ENCODE measurements around the gene ASCC1.

ASCC1 gene

DNA sequence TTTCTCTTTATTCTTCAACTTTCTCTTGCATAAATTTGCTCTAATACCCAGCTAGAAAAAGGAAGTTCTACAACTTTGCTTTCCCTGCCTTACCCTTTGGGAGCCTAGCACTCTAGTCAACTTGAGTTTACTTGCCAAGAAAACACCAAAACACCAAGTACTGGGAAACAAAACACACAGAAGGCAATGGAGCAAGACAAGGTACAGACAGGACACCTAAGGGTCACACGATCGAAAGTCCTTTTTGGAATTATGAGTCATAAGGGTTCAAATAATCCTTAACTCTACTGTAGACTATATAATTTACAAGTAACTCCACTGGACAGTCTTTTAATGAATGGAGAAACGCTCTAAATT lies 42.8 kb downstream of the ASCC1 start:
- H3K27ac ChIP-seq: no peak overlapping the region
- TF ChIP-seq, protein P1, sequence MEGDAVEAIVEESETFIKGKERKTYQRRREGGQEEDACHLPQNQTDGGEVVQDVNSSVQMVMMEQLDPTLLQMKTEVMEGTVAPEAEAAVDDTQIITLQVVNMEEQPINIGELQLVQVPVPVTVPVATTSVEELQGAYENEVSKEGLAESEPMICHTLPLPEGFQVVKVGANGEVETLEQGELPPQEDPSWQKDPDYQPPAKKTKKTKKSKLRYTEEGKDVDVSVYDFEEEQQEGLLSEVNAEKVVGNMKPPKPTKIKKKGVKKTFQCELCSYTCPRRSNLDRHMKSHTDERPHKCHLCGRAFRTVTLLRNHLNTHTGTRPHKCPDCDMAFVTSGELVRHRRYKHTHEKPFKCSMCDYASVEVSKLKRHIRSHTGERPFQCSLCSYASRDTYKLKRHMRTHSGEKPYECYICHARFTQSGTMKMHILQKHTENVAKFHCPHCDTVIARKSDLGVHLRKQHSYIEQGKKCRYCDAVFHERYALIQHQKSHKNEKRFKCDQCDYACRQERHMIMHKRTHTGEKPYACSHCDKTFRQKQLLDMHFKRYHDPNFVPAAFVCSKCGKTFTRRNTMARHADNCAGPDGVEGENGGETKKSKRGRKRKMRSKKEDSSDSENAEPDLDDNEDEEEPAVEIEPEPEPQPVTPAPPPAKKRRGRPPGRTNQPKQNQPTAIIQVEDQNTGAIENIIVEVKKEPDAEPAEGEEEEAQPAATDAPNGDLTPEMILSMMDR (conservative IDR thresholded peaks at IDR 0.05): no peak
- no peak for TF ChIP-seq ZFX (IDR thresholded peaks at IDR 0.05)

DNA sequence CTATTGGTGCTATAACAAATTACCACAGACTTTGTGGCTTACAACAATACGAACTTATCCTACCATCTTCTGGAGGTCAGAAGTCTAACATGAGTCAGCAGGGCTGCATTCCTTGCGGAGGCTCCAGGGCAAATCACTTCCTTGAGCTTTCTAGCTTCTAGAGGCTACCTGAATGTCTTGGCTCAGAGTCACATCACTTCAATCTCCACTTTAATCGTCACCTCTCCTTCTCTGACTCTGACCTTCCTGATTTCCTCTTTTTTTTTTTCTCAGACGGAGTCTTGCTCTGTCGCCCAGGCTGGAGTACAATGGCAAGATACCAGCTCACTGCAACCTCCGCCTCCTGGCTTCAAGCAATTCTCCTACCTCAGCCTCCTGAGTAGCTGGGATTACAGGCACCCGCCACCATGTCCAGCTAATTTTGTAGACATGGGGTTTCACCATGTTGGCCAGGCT lies 44.9 kb downstream of the ASCC1 start:
- peak overlapping the region; percentile 41 for H3K27ac ChIP-seq
- TF ChIP-seq, protein P1 (conservative IDR thresholded peaks at IDR 0.05): no peak
- no peak for TF ChIP-seq ZFX (IDR thresholded peaks at IDR 0.05)

DNA sequence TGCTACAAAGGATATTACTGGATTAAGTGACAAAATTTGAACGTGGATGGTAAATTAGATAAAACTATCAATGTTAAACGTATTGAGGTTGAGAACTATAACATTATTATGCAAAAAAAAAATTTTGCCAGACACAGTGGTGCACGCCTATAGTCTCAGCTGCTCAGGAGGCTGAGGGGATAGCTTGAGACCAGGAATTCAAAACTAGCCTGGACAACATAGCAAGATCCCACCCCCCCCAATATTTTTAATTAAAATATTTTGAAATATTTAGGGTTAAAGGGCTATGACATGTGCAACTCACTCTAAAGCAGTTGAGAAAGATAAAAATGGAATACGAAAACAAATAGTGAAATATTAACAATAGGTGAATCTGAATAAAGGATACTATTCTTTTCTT lies 45.3 kb downstream of the ASCC1 start:
- no peak for TF ChIP-seq ZFX (IDR thresholded peaks at IDR 0.05)
- H3K27ac ChIP-seq: no peak overlapping the region

DNA sequence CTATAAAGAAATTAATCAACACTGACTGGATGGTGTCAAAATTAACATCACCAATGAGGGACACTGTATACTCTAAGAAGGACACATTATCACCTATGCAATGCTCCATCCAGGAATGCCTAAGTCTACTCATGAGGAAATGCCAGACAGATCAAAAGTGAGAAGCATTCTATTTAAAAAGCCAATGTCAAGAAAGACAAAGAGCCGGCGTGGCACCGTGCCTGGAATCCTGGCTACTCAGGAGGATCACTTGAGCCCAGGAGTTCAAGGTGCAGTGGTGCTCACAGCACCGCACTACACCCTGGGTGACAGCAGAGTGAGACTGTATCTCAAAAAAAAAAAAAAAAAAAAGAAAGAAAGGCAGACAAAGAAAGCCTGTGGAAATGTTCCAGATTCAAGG lies 45.8 kb downstream of the ASCC1 start:
- no peak for TF ChIP-seq ZFX (IDR thresholded peaks at IDR 0.05)
- TF ChIP-seq, protein P1 (conservative IDR thresholded peaks at IDR 0.05): no peak
- H3K27ac ChIP-seq: no peak overlapping the region

DNA sequence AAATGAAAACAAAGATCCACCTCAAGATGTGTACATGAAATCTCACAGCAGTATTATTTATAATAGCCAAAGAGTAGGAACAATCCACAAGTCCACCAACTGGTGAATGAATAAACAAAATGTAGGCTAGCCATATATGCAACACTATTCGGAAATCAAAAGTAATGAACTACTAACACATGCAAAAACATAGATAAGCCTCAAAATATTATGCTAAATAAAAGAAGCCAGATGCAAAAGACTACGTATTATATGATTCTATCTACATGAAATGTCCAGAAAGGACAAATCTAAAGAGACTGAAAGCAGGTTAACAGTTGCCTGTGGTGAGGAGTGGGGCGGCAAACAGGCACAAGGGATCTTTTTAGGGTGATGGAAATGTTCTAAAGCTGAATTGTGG lies 49.0 kb downstream of the ASCC1 start:
- no peak for TF ChIP-seq ZFX (IDR thresholded peaks at IDR 0.05)
- TF ChIP-seq, protein P1 (conservative IDR thresholded peaks at IDR 0.05): no peak
- H3K27ac ChIP-seq: no peak overlapping the region

- no peak overlapping the region for H3K27ac ChIP-seq
- TF ChIP-seq ZFX (IDR thresholded peaks at IDR 0.05): no peak
- TF ChIP-seq, protein P1 (conservative IDR thresholded peaks at IDR 0.05): no peak; the same call in 1 of the 2 replicates
Measured at GRCh38 chr10:72164617-72165016, 51.5 kb downstream of the ASCC1 start.

GRCh38 chr10:72162978-72163377 lies 53.1 kb downstream of the ASCC1 start:
- H3K27ac ChIP-seq: no peak overlapping the region
- TF ChIP-seq ZFX (IDR thresholded peaks at IDR 0.05): no peak
- TF ChIP-seq, protein P1 (conservative IDR thresholded peaks at IDR 0.05): no peak

GRCh38 chr10:72158176-72158575 lies 57.9 kb downstream of the ASCC1 start:
- no peak overlapping the region for H3K27ac ChIP-seq
- TF ChIP-seq ZFX (IDR thresholded peaks at IDR 0.05): no peak
- TF ChIP-seq, protein P1 (conservative IDR thresholded peaks at IDR 0.05): no peak
